HEK293T (cell line): ENCODE data around the gene ZNF101.

ENCODE experiments used
- ARNT ChIP-seq: fragments of 450-650 bp; IDR thresholded peaks from 2 replicates; pipeline ENCODE4 v1.6.1; 2017; ENCODE audit warnings: mild to moderate bottlenecking
- BHLHE40 ChIP-seq: fragments of 450-650 bp; IDR thresholded peaks from 2 replicates; pipeline ENCODE4 v1.6.1; 2016; ENCODE audit warnings: mild to moderate bottlenecking, moderate library complexity, borderline replicate concordance
- FOXK2 ChIP-seq: fragments of 450-650 bp; IDR thresholded peaks from 2 replicates; pipeline ENCODE4 v1.6.1; 2016; ENCODE audit warnings: mild to moderate bottlenecking
- FOXM1 ChIP-seq: fragments of 450-650 bp; IDR thresholded peaks from 2 replicates; pipeline ENCODE4 v1.6.1; 2017; ENCODE audit warnings: mild to moderate bottlenecking, borderline replicate concordance
- HDGF ChIP-seq: fragments of 450-650 bp; IDR thresholded peaks from 2 replicates; pipeline ENCODE4 v1.6.1; 2017; ENCODE audit warnings: antibody characterized with exemption, borderline replicate concordance
- PKNOX1 ChIP-seq: fragments of 450-650 bp; IDR thresholded peaks from 2 replicates; pipeline ENCODE4 v1.6.1; 2016
- SUZ12 ChIP-seq: fragments of 450-650 bp; IDR thresholded peaks from 2 replicates; pipeline ENCODE4 v1.6.1; 2016; ENCODE audit warnings: mild to moderate bottlenecking
- ZNF384 ChIP-seq: fragments of 450-650 bp; IDR thresholded peaks from 2 replicates; pipeline ENCODE4 v1.6.1; 2016

- TF ChIP-seq ZNF384 (no peak), ARNT (no peak), PKNOX1 (no peak), BHLHE40 (no peak), SUZ12 (no peak), FOXK2 (no peak), HDGF (no peak), FOXM1 (no peak)
Observed at GRCh38 chr19:19649155-19649554, 19.5 kb upstream of the ZNF101 start.
